C4-2B (cell line): Measurements from ENCODE around the gene DLGAP4.

Experiments
- H3K27ac ChIP-seq: fragments of 450-650 bp; 2 replicates; pipeline ENCODE4 v1.5.1; 2017
- CTCF ChIP-seq: fragments of 450-650 bp; conservative IDR thresholded peaks from 2 replicates; pipeline ENCODE4 v1.5.1; 2017; ENCODE audit warnings: mild to moderate bottlenecking
- ZFX ChIP-seq: fragments of 450-650 bp; IDR thresholded peaks from 2 replicates; pipeline ENCODE4 v1.6.1; 2017

The DLGAP4 gene

DNA sequence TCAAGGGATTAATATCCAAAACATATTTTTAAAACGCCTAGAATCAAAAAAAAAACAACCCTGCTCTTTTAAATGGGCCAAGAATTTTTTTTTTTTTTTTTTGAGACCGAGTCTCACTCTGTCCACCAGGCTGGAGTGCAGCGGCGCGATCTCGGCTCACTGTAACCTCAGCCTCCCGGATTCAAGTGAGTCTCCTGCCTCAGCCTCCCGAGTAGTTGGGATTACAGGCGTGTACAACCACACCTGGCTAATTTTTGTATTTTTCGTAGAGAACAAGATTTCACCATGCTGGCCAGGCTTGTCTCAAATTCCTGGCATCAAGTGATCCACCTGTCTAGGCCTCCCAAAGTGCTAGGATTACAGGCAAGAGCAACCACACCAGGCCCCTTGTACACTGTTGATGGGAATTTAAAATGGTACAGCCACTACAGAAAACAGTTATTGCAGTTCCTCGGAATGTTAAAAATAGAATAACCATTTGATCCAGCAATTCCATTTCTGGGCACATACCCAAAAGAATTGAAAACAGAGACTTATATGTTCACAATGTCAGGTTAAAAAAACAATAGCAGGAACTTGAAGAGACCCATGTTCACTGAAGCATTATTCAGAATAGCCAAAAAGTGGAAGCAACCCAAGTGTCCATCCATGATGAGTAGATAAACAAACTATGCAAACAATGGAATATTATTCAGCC lies 232.0 kb downstream of the DLGAP4 start:
- no peak for TF ChIP-seq ZFX
- TF ChIP-seq CTCF, result no peak
- no peak overlapping the region for H3K27ac ChIP-seq

- TF ChIP-seq ZFX, result no peak
- TF ChIP-seq CTCF, result no peak
- H3K27ac ChIP-seq, result no peak overlapping the region
Observed at GRCh38 chr20:36540551-36541211, 234.5 kb downstream of the DLGAP4 start.

DNA sequence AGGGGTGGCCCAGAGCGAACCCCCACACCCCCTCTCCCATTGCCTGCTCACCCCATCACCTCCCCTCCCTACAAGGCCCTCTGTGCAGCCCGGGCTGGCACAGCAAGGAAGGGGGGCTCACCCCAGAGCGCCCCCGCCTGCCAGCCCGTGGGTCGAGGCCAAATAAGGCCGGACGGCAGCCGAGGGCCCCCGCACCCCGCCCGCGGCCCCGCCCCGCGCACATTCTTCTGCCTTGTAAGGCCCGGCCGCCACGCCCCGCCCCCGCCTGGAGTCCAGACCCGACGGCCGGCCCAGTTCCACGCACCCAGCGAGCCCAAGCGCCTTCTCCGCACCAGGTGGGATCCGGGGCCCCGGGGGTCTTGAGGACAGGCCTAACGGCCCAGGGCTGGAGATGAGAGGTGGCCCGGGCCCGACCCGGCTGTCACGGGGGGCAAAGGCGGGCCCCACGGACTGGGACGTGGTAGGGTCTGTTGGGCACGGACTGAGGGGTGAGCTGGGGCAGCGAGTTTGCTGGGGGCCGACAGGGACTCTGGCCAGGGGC lies 235.2 kb downstream of the DLGAP4 start, which contains the start of gene MYL9:
Gene MYL9, plus strand, starts transcription at position 293 of the 541 bp plus-strand sequence. CDS start 3,366 bp downstream, outside the sequence.
- TF ChIP-seq CTCF, result no peak
- no peak for TF ChIP-seq ZFX
- H3K27ac ChIP-seq, result no peak within 1 kb of the TSS

GRCh38 chr20:36541768-36542488 lies 235.8 kb downstream of the DLGAP4 start:
- TF ChIP-seq CTCF, result no peak; the same call in 1 of the 2 replicates
- TF ChIP-seq ZFX, result no peak
- no peak overlapping the region for H3K27ac ChIP-seq

DNA sequence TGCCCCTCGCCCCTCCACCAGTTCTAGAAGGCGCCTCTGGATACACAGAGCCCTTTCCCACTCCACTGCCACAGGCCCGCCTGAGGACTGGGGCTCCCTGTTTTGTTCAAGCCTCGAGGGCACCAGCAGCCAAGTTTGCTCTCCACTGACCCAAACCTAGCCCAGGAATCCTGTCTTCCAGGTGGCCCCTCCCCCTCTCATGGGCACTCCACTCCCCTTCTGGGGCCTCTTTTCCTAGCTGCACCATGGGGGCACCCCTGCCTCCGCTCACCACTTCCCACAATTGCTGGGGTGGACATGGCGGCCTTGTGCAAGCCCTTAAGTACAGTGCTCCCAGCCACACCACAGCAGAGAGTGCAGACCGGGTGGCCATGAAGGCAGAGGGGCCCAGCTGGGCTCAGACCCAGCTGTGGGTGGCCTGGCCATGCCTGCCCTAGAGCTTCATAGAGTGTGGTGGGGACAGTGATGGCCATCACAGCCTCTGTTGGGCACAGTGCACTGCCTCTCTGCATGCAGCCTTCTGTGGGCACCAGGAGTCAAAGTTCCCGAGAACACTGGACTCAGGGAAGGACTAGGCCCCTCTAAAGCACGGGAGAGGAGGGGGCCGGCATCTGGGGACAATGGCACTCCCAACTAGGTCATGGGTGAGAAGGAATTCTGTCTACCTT lies 236.5 kb downstream of the DLGAP4 start:
- TF ChIP-seq CTCF (no peak), ZFX (no peak)
- no peak overlapping the region for H3K27ac ChIP-seq

DNA sequence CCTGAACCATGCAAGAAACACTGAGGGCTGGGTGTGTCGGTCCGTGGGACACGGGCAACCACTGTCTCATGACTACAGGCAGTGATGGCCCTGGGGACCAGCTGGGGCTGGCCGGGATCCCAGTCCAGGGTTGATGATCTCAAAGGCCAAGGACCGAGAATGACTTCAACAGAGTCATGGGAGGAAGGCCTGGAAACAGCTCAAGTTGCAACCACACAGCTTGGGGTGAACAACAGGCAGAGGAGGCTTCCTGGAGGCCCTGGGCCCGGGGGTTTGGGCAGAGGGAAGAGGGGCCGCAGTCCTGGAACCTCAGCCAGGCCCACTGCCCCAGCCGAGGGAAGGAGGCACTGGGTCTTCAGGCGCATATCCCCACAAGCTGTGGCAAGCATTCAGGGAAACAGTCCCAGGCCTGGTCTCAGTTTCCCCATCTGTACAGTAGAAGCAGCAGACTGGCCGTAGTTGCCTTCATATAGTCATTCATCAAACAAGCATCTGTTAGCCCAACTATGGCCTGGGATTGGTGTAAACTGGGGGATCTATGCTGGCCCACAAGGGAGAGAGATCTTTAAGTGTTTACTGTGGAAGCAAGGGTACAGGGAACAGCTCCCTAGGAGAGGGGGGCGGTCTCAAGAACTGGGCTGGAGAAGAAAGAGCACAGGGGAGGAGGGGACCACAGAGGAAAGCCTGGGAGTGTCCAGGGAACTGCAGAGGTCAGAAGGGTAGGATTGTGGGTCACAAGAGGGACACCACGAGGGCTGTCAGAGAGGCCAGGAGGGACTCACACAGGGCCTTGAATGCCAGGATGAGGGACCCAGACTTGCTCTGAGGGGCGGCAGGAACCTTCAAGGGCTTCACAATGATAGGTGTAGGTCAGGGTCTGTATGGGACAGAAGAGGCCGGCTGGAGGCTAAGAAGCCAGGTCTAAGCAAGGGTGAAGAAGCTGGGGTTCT lies 237.3 kb downstream of the DLGAP4 start:
- TF ChIP-seq ZFX (no peak), CTCF (no peak)
- no peak overlapping the region for H3K27ac ChIP-seq
